GM19043 (cell line): ENCODE data around the gene TMX2.
A peak's percentile ranks its signal among the peaks of the same experiment; 100 is the strongest.
"Not testable (repeated sequence)": the region's sequence is repeated elsewhere in the genome, so short reads cannot be mapped to it uniquely, and the experiment has no call there.

Experiments
- ATAC-seq: cut with Tn5 transposase; IDR thresholded peaks from one replicate; pipeline ENCODE4 v1.9.1; 2021; ENCODE audit warnings: low read depth; ENCODE audit not compliant: unreplicated experiment

TMX2 gene

DNA sequence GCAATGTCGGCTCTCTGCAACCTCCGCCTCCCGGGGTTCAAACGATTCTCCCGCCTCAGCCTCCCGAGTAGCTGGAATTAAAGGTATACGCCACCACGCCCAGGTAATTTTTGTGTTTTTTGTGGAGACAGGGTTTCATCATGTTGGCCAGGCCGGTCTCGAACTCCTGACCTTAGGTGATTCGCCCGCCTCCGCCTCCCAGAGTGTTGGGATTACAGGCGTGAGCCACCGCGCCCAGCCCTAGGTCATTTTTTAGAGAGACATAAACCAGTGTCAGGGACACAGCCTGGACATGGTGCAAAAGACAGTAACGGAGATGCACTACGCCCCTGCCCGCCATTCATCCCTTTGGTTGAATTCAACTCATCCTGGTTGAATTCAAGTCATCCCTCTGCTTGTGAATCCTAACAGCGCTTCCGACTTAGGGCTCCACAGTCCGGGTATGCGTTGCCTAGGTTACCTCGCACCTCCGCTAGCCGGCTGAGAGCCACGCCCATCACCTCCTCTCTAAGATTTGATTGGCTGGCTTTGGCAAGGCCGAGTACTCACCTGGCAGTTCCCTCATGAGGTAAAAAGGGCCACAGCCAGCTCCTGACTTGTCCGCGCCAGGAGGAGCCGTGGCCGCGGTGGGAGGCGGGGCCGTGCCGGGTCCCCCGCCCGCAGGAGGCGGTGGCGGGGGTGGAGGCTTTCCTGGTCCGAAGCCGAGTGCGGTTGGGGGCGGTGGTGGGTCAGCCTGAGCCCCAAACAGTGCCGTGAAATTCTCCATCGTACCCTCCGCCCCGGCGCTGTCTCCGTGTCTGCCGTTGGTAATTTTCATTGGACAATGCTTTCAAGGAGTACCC, 758 bp upstream of the TMX2 start, which contains the start of gene MED19:
Gene MED19, minus strand, starts transcription at position 802 of the 842 bp plus-strand sequence. Its CDS starts 36 bp downstream, at position 766.
- peak; percentile 30 for ATAC-seq

DNA sequence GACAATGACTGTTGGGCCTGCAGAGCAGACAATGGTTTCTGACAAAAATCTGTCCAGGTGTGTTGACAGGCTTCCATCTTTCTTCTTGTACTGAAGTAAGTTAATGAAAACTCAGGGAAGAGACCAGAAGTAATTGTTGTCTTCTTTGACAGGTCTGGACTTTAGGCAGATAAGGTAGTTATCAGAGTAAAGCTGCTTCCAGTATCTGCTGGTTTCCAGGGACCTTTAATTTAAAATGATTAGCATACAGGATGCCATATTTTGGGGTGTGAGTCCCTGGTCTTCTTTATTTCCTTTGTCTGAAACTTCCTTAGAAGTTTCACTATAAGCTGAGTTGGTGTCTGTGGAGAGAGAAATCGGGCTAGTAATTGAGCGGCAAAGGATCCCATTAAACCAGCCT, 1.4 kb downstream of the TMX2 start:
- ATAC-seq: no peak

DNA sequence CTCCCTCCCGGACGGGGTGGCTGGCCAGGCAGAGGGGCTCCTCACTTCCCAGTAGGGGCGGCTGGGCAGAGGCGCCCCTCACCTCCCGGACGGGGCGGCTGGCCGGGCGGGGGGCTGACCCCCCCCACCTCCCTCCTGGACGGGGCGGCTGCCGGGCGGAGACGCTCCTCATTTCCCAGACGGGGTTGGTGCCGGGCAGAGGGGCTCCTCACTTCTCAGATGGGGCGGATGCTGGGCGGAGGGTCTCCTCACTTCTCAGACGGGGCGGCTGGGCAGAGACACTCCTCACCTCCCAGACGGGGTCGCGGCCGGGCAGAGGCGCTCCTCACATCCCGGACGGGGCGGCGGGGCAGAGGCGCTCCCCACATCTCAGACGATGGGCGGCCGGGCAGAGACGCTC, 4.3 kb downstream of the TMX2 start:
- ATAC-seq: not testable (repeated sequence)

DNA sequence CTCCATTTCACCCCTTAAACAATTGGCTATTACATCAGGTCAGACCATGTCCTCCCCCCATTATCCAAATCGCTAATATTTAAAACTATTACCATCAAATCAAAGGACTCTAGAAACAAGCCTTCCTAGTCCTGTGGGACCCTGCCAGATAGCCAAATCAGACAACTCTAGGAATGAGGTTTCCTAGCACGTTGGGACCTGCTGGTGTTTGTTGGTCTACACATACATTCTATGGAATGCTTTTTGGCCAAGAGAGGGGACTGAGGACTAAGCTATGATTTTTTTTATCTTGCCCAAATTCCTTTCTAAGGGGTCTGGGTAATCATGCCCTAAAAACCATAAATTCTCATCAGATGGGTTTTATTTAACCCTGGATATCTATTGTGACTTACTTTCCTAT, 14.8 kb downstream of the TMX2 start:
- ATAC-seq: no peak

DNA sequence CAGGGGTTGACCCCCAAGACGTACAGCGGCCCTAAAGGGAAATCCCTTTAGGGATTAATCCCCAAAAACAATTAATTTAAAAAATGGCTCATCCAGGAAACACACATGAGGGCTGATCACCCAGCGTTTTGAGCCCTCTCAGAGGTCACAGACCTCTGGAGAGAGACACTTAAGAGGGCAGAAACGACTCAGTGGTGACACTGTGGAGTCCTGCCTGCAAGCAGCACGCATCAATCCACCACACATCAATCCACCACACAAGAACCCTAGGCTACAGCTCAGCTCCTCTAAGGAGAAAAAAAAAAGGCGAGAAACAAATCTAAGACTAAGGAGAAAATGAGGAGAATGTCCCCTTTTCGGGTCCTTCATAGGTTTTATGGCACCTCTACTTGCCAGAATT, 16.4 kb downstream of the TMX2 start:
- no peak for ATAC-seq

DNA sequence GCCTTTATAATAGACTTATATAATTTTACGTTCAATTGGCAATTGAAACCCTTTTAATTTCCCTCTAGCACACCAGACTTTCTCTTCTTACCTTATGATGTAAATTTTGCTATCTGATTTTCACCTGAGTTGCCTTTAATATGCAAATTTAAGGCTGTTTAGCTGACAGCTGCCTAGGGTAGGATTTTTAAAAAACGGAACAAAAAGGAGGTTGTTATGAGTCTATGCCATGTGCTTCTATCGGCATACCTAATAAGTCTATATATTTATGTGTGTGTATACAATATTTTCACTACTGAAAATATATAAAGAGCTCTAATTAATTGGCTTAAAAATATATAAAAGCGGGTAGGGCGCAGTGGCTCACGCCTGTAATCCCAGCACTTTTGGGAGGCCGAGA, 17.1 kb downstream of the TMX2 start:
- ATAC-seq: no peak

DNA sequence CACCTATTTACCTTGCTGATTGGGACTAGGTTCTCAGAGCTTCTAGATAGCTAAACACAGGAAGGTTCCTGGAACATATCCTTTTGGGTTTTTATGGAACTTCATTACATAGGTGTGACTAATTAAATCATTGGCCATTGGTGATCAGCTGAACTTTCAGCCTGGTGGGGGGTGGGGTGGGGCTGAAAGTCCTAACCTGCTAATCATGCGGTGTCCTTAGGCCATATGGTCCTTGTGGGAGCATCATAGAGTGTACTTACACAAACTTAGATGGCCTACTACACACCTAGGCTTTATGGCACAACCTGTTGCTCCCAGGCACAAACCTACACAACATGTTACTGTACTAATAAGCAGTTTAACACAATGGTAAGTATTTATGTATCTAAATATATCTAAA, 20.3 kb downstream of the TMX2 start:
- ATAC-seq: no peak

DNA sequence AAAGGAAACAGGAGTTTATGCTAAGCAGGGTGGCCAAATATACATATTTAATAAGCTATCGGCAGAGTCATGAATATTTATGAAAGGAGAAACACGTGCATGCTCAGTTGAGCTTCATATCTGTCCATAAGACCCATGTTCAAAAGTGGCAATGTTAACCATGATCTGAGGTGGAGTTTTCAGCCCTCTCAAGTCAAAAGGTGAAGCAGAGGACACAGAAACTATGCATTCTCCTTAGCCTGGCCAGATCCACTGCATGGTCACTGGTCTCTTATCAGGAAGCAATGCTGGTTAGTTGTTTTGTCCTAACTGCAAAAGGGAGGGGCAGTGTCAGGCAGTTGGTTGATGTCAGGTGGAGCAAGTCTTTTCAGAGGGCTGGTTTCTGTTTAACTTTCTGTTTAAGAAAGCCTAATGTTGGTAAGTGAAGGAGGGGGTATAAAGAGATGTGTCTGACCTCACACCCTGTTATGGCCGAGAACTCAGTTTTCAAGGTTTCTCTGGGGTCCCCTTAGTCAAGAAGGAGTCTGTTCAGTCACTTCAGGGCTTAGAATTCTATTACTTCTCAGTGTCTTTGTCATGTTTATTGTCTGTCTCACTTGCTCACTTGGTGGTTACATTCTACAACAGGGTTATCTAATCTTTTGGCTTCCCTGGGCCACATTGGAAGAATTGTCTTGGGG, 23.4 kb downstream of the TMX2 start:
- no peak for ATAC-seq

DNA sequence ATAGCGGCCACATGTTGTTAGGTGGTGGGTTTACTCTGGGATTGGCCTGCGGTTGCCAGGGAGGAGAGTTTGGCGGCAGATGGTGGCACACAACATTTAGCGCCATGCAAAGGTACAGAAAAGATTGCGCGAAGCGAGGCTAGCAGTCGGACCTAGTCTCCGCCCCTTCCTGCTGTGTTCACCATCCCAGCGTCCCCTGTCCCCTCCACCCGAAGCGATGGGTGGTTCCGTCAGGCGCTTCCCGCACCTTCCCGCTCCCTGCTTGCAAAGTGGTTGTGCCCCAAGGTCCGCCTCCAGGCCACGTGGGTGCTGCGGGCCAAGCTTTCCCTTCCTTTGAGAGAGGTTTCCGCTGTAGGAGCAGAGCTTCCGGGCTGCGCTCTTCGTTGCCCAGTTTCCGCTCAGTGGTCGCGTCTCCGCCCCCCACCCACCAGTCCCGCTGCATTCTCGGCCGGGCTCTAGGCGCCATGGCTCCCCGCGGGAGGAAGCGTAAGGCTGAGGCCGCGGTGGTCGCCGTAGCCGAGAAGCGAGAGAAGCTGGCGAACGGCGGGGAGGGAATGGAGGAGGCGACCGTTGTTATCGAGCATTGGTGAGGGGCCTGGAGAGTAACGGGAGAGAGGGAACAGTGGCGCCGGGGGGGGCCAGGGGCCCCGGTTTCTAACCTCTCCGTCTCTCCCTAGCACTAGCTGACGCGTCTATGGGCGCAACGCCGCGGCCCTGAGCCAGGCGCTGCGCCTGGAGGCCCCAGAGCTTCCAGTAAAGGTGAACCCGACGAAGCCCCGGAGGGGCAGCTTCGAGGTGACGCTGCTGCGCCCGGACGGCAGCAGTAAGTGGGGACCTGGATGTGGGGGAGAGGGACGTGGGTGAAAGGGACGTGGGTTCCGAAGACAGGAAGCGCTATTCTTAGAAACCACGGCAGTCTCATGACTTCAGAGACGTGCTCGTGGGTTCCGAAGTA, 29.0 kb downstream of the TMX2 start, which contains the start of gene SELENOH:
Gene SELENOH, plus strand, starts transcription at position 360 of the 955 bp plus-strand sequence. Its CDS starts 105 bp downstream, at position 465.
- peak; percentile 88 for ATAC-seq

DNA sequence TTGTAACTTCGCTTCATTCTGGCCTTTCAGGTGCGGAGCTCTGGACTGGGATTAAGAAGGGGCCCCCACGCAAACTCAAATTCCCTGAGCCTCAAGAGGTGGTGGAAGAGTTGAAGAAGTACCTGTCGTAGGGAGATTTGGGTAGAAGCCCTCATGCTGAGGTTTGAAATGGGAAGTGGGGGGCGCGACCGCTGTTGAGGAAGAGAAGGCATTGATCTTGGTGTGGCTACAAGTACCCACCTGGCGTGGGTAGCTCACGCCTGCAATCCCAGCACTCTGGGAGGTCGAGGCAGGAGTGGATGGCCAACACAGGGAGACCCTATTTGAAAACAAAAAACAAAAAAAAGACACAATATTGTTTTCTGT, 29.7 kb downstream of the TMX2 start:
- ATAC-seq: no peak

DNA sequence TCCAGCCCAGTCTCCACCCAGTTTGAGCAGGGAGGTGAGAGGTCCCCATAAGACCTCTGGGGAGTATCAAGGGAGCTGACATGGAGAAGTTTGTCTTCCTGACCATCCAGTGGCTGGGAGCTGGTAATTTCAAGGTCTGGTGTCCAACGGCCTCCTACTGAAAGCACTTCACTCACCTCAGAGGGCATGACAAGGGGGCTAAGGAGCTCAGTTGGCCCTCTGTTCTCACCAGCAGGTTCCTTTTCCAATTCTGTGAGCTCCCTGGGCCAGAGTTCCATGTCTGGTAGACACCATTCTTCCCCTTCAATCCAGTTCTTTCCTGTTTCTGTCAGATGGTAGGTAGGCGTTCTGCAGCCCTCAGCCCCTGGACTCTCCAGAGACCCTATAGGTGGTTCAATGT, 32.0 kb downstream of the TMX2 start:
- ATAC-seq: no peak

DNA sequence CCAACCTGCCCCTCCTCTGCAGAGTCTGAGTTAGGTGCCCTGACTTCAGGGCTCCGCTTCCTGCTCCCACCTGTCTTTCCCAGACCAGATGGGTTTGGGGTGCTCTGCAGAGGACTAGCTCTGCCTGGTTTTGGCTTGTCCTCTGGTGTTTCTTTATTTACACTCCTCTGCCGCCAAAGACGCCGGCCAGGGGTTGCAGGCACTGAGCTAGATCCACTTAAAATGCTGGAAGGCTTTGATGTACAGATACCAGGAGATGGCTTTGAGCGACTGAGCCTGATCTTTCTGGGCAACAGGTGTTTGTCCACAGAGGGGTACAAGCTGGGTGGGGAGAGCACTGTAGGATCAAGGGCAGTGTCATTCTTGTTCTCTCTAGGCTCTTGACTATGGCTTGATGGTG, 32.8 kb downstream of the TMX2 start:
- ATAC-seq: no peak

DNA sequence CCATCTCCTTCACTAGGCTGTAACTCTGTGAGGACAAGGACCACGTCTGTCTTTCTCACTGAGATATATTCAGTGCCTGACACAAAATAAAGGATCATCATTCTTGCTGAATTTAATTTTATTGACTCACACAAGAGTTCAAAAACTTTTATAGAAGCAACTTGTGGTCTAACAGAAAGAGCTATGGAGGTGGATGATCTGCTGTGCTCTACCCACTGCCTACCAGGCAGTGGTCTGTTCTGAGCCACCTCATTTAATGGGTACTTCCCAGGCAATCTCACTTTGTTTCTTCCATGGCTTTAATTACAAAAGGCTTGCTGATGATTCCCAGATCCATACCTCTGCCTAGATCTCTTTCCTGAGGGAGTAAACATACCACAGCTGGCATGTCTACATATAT, 34.5 kb downstream of the TMX2 start:
- ATAC-seq: no peak

DNA sequence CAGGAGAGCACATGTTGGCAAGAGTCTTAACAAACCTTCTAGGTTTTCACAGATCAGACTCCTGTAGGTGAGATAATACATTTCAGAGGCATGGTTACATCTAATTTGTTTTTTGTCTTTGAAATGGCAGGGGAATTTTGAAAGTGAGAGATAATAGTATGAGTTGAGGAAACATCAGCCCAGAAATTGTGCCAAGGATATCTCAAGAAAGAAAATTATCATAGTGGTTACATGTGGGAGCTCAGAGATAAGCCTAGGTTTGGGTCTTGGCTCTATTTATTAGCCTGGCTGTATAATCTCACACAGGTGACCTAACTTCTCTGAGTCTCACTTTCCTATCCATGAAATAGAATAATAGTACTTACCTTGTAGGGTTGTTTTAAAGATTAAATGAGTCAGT, 38.8 kb downstream of the TMX2 start:
- no peak for ATAC-seq

DNA sequence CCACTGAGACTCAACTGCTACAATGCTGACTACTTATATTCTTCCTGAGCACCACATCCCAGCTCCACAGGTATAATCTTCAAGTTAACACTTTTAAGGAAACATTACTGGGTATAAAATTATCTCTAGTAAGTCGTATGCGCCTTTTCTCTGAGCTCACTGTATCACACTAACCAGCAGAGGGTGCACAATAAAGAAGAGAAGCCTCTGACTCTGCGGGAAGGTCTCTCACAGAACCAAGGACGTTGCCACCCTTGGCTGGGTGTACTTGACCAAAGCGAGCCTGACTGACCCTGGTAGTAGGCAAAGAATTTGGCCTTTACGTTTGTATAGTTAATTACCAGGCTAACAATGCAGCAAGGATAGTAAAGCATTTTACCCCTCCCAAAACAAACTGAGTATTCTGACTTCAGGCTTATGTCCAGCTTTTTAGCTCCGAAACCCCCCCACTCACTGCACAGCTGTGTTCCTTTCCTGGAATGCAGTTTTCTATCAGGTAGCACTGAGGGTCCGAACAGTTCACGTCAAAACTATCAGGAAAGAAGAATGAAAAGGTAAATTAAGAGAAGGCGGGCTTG, 39.4 kb downstream of the TMX2 start, which contains the start of gene BTBD18:
Gene BTBD18, minus strand, starts transcription at position 144 of the 578 bp plus-strand sequence. CDS start 631 bp downstream, outside the sequence.
- ATAC-seq: no peak

DNA sequence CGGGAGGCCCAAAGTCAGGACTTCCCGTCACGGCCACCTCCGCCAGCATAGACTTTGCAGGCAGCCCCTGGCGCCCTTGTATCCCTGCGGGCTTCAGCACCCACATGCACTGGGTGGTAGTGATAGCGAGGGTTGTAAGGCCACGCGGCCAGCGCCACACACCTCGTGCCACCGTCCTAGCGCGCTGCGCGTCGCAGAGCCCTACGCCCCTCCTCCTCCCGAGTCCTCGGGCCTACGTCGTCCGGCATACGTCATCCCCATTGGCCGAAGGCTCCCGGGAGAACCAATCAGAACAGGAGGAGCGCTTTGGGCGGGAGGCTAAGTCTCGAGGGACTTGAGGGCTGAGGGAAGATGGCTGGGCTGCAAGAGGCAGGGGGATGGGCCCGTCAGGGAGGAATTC, 40.6 kb downstream of the TMX2 start:
- ATAC-seq: no peak

DNA sequence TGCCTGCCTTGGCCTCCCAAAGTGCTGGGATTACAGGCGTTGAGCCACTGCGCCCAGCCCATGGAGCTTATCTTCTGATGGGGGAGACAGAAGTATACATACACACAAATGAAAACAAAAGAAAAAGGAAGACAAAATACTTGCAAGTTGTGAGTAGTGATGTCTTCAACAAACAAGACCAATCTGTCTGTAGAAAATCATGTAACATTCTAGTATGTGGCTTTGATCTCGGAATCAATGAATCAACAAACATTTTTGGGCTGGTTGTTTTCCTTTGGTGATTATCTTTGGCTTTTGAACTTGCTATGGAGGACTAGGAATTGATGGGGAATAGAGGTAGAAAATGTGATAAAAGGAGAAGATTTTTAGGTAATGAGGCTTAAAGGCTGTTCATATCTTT, 45.8 kb downstream of the TMX2 start:
- no peak for ATAC-seq

DNA sequence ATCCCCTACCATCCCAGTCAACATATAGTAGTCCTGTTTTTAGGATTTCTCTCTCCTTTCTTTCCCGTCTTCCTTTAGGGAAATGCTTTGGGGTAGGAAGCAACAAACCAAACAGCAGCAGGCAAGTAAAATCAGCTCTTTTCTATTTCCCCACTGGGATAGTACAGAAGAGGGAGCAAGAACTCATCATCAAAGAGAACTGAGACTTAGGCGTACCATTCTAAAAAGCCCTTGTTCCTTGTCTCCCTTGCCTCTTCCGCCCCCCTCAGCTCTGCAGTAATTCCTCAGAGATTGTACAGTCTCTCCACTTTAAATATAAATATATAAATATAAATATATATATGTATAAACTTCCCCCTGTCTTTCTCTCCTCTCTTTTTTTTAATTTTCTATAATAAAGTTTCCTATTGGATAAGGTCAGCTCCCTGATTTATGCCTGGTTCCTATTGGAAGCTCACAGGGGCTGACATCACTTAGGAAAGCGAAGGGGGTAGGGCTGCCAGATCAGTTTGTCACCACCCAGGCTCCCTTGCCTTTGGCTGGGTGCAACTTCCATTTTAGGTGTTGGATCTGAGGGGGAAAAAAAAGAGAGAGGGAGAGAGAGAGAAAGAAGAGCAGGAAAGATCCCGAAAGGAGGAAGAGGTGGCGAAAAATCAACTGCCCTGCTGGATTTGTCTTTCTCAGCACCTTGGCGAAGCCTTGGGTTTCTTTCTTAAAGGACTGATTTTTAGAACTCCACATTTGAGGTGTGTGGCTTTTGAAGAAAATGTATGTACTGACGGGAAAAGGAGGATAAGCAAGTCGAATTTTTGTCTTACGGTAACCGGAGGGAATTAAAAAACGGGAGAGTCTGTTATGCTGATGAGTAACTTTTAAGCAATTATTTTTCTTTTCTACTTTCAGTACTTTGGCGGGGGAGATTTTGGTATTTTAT, 49.2 kb downstream of the TMX2 start, which contains the start of gene CTNND1:
Gene CTNND1, plus strand, starts transcription at position 502 of the 934 bp plus-strand sequence. CDS start 29,677 bp downstream, outside the sequence.
- ATAC-seq: peak; percentile 95

DNA sequence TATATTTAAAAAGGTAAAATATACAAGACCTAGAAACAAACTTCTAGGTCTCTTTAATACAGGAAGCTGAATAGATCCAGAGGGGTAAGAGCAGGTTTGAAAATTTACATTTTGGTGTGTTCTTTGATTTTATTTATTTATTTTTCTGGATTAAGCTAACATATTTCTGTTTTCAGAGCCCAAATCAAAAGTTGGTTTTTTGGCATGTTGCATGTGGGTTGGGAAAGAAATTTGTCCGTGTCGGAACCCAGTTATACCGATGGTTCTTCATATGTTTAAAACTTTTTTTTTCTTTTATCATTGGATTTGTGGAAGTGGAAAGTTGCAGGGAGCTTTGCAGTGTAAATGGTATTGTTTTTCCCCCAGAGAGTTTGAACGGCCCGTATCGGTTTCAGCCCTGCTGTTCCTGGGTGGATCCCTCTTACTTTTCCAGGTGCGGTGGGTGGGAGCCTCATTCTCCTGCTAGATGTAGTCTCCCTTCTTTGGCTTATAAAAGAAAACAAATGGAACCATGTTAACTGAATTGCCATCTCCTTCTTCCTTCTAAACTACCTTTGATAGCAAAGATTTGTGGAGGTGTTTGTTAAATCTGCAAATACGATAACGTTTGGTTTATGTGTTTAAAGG, 50.0 kb downstream of the TMX2 start:
- no peak for ATAC-seq
